Measurements from ENCODE around the gene PTK6. TPM values are rescaled to one million over a fixed set of nuclear protein-coding genes. Genes with fewer than 3 reads are reported as not detected.
A peak's percentile ranks its signal among the peaks of the same experiment; 100 is the strongest.

The PTK6 gene
- total RNA-seq = under 1 TPM; 0.16 to 0.26 TPM

DNA sequence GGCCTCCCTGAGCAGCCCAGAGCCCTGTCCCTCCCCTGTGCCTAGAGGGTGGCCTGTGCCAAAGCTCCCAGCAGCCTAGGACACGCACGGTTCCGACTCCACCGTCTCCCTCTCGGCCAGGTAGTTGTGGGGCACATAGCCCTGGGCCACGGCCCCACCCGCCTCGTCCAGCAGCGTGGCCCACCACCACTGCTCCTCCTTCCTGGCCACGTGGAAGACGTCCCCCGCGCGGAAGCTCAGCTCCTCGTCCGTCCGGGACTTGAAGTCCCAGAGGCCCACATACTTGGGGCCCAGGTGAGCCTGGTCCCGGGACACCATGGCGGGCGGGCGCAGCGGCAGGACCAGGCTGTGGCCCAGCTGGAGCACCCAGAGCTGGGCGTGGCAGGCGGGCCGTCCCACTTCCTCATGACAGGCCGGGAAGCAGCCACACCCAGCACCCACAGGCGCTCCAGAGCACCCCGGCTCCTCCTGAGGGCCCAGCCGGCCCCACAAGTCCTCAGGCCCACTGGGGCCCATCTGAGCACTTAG lies at the start of gene PTK6:
Gene PTK6 (minus strand): TSS at position 380 of the 528 bp plus-strand sequence. CDS start 62 bp downstream, at position 318.
- Mint-ChIP-seq H3K4me3 (peak within 1 kb of the TSS; percentile 74), H3K36me3 (no peaks in the 10 kb centered on the region), H3K27me3 (no peaks in the 10 kb centered on the region), H3K4me1 (peaks cover 5% of the 10 kb centered on the region), H3K9me3 (no peaks in the 10 kb centered on the region), H3K27ac (peak within 1 kb of the TSS; percentile 86)
- peak; percentile 29 for DNase-seq

DNA sequence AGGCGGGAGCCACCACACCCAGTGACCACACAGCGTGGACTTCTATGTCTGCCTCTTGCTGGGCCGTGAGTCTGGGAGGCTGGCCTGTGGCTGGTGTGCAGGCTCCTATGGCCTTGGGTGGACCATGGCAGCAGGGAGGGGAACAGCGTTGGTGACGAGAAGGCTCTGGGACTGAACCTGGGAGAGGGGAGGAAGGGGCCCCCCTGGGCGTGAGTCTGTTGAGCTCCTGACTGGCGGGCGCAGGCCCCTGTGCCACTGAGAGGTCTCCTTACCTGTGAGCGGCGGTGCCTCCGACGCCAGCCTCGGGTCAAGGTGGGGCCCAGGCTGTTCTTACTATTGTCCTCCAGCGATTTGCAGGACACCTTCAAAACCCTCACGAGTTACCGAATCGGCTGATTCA lies 49.6 kb upstream of the PTK6 start:
- Mint-ChIP-seq H3K4me1 (peaks cover 8% of the 10 kb centered on the region), H3K9me3 (no peaks in the 10 kb centered on the region), H3K4me3 (no peak overlapping the region), H3K27me3 (no peaks in the 10 kb centered on the region), H3K27ac (no peak overlapping the region), H3K36me3 (peaks cover 2% of the 10 kb centered on the region)
- no peak for DNase-seq

DNA sequence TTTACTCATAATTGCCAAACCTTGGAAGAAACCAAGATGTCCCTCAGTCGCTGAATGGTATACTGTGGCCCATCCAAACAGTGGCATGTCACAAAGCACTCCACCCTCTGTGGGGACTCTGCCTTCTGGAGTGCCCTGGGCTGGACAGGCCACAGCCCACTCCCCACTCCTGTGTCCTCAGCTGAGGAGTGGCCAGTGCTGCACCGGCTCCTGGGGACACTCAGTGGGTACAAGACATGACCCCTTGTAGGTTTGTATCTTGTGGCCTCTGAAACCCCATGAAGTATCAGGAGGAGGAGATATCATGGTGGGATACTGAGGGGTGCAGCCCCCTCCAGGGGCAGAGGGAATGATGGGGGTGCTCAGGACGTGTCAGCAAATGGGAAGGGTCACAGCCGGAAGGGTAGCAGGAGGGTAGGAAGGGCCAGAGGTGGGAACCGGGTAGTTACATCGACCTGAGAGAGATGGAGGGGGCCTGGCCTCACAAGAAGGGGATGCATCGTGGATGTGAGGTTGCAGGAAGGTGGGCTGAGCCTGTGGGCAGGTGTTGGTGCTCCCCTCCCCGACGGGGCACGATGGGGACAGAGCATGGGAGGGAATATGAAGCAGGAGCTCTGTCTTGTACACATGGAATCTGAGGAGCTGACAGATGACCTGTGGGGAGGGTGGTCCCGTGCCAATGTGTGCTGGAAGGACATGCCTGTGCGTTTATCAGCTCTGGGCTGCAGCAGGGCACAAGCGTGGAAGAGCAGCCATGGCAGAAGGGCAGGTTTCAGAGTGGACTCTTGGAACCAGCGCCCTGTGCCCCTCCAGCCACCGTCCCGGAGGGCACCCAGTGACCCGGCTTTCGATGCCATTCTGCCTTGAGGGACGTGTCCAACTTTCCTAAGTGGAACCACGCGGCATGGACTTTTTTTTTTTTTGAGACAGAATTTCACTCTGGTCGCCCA lies 48.7 kb upstream of the PTK6 start:
- peaks cover 9% of the 10 kb centered on the region for H3K4me1 Mint-ChIP-seq
- no peaks in the 10 kb centered on the region for H3K27me3 Mint-ChIP-seq
- peaks cover 2% of the 10 kb centered on the region for H3K36me3 Mint-ChIP-seq
- no peak overlapping the region for H3K4me3 Mint-ChIP-seq
- H3K9me3 Mint-ChIP-seq = no peaks in the 10 kb centered on the region
- H3K27ac Mint-ChIP-seq = no peak overlapping the region
- DNase-seq = no peak

DNA sequence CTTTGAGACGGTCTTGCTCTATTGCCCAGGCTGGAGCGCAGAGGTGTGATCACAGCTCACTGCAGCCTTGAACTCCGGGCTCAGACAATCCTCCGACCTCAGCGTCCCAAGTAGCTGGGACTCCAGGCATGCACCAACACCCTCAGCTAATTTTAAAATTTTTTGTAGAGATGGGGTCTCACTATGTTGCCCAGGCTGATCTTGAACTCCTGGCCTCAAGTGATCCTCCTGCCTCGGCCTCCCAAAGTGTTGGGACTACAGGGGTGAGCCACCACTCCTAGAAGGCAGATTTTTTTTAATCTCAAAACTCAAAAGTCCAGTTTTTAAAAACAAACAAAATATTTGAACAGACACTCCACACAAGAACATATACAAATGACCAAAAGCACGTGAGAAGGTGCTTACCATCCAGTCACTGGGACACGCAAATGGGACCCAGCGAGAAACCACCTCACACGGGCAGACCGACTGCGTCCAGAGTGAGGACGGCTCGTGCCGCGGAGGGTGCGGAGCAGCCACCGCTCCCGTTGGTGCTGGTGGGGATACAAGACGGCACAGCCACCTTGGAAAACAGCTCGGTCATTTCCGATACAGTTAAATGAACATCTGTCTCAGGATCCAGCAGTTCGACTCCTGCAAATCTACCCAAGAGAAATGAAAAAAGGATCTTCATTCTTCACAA lies 45.3 kb upstream of the PTK6 start:
- no peak for DNase-seq
- H3K4me1 Mint-ChIP-seq = peaks cover 6% of the 10 kb centered on the region
- no peak overlapping the region for H3K27ac Mint-ChIP-seq

DNA sequence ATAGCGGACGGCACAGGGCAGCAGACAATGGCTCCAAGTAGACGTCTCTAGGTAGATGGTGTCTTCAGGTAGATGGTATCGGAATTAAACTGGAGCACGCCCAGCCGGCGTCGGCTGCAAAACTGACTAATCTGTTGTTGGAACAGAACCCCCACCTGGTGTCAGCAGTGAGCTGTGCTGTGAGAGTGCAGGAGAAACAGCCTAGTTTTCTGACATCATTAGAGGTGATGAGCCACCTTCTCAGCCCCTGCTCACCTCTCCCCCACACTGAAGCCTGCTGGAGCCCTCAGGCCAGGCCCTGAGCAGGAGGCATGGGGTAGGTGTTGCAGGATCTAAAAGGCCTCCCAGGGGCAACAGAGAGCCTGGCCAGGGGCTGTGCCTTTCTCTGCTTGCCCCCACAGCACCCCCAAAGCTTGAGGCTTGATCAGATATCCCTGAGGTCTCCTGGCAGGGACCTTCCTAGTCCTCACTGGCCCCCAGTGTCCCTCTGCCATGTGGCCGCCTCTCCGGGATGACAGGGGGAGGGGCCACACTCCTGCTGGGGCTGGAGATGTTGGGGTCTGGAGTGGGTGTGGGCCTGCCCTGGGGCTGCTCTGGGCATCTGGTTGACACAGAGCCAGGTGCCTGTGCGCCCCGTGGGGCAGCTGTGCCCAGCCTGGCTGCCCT lies 43.8 kb upstream of the PTK6 start:
- H3K36me3 Mint-ChIP-seq = no peaks in the 10 kb centered on the region
- H3K9me3 Mint-ChIP-seq = no peaks in the 10 kb centered on the region
- DNase-seq = peak; percentile 69
- H3K4me3 Mint-ChIP-seq = no peak overlapping the region
- H3K4me1 Mint-ChIP-seq = peaks cover 5% of the 10 kb centered on the region
- H3K27ac Mint-ChIP-seq = no peak overlapping the region
- H3K27me3 Mint-ChIP-seq = peaks cover 4% of the 10 kb centered on the region

More for the DNA sequence above, 45.3 kb upstream of the PTK6 start:
- H3K9me3 Mint-ChIP-seq = no peaks in the 10 kb centered on the region
- no peaks in the 10 kb centered on the region for H3K36me3 Mint-ChIP-seq
- peaks cover 4% of the 10 kb centered on the region for H3K27me3 Mint-ChIP-seq
- H3K4me3 Mint-ChIP-seq = no peak overlapping the region

DNA sequence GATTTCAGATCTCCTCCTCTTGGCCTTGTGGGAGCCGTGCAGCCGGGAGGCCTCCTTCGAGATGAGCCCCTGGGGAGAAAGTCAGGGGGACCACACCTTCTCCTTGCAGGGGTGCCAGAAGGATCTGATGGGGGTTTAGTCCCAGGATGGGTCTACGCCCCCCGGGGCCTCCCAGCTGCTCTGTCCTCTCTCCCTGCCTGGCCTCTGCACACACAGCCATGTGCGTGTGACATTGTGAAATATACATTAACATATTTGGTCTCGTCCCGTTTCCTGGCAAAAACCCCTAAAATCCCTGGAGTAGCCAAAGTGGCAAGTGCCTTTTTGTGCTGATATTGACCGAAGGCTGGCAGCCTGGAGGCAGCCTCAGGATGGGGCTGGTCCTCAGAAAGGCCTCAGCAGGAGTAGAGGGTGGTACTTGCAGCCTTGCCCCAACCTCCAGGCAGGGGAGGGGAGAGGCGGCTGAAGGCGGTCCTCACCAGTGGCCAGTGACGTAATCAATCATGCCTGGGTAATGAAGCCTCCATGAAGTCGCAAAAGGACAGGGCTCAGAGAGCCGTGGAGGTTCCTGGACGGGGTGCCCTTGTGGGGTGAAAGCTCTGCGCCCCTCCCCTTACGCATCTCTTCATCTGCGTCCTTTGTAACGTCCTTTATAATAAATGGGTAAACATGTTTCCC lies 42.0 kb upstream of the PTK6 start:
- H3K27me3 Mint-ChIP-seq = peaks cover 4% of the 10 kb centered on the region
- H3K27ac Mint-ChIP-seq = no peak overlapping the region
- peaks cover 5% of the 10 kb centered on the region for H3K4me1 Mint-ChIP-seq
- H3K36me3 Mint-ChIP-seq = no peaks in the 10 kb centered on the region
- H3K9me3 Mint-ChIP-seq = no peaks in the 10 kb centered on the region
- no peak for DNase-seq
- H3K4me3 Mint-ChIP-seq = no peak overlapping the region

DNA sequence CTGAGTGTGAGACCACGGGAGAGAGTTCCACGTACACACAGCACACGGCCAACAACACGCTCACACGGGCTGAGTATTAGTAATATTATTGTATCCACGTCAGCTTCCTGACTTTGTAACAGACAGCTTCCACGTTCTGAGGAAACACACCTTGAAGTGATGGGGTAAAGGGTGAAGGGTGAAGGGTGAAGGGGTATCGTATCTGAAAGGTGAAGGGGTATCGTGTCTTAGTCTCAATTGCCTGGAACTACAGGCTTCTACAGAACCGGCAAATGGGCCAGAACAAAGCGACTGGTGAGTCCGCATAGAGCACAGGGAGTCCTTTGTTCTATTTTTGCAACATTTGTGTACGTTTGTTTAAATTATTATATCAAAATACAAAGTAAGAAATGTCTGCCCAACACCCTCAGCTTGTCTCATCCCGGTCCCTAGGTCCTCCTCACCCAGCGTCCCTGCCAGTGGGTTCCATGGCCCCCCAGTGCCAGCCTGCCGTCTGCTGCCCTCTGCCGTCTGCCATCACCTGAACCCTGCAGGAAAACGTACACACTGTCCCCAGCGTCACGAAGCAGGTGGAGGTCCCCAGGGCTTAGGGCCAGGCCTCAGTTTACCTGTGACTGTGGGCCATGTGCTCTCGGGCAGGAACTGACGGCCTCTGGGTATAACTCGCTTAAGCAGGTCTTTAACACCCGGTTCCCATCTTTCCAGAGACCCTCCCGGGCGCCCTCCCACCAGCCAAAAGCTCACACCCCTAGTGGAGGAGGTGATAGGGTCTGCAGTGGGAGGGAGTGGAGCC lies 41.2 kb upstream of the PTK6 start:
- no peak for DNase-seq
- no peak overlapping the region for H3K27ac Mint-ChIP-seq
- H3K36me3 Mint-ChIP-seq = no peaks in the 10 kb centered on the region
- H3K9me3 Mint-ChIP-seq = no peaks in the 10 kb centered on the region
- H3K4me3 Mint-ChIP-seq = no peak overlapping the region
- peaks cover 6% of the 10 kb centered on the region for H3K4me1 Mint-ChIP-seq
- peaks cover 4% of the 10 kb centered on the region for H3K27me3 Mint-ChIP-seq

DNA sequence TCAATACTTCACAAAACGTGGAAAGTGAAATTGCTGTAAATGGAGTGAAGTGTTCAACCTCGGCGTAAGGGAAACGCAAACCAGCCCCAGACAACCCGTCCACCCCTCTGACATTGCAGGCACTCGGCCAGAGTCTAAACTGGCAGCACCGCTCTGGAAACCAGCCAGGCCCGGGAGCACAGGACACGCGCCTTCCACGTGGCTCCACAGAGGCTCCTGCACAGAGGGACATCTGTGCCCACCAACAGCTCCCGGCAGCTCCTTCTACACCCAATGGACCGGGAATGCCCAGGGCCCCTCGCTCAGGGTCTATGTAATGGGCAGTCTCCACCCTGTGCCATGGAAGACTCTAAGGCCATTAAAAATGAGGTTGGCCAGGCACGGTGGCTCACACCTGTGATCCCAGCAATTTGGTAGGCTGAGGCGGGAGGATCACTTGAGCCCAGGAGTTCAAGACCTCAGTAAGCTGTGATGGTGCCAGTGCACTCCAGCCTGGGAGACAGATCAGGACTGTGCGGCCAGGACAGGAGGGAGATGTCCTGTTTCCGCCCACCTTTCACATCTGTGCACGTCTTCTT lies 40.2 kb upstream of the PTK6 start:
- peaks cover 4% of the 10 kb centered on the region for H3K27me3 Mint-ChIP-seq
- H3K4me3 Mint-ChIP-seq = no peak overlapping the region
- no peak for DNase-seq
- no peaks in the 10 kb centered on the region for H3K9me3 Mint-ChIP-seq
- no peak overlapping the region for H3K27ac Mint-ChIP-seq
- no peaks in the 10 kb centered on the region for H3K36me3 Mint-ChIP-seq
- peaks cover 6% of the 10 kb centered on the region for H3K4me1 Mint-ChIP-seq

DNA sequence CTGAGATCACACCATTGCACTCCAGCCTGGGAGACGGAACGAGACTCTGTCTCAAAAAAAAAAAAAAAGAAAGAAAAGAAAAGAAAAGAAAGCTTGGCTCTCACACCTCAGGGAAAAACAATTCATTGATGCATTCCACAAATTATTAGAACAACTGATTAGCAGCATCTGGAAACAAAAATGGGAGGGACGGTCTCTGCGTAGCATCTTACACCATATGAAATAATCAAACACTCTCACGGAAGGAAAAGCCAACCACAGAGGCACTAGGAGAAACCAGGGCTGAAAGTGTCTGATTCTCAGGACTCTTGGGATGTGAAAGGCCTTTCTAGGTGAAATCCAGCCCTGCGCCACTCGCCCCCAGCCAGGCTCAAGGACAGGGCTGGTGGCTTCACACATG lies 39.1 kb upstream of the PTK6 start:
- Mint-ChIP-seq H3K36me3 (no peaks in the 10 kb centered on the region), H3K27me3 (peaks cover 4% of the 10 kb centered on the region), H3K27ac (no peak overlapping the region), H3K4me3 (no peak overlapping the region), H3K9me3 (no peaks in the 10 kb centered on the region), H3K4me1 (peaks cover 6% of the 10 kb centered on the region)
- no peak for DNase-seq

DNA sequence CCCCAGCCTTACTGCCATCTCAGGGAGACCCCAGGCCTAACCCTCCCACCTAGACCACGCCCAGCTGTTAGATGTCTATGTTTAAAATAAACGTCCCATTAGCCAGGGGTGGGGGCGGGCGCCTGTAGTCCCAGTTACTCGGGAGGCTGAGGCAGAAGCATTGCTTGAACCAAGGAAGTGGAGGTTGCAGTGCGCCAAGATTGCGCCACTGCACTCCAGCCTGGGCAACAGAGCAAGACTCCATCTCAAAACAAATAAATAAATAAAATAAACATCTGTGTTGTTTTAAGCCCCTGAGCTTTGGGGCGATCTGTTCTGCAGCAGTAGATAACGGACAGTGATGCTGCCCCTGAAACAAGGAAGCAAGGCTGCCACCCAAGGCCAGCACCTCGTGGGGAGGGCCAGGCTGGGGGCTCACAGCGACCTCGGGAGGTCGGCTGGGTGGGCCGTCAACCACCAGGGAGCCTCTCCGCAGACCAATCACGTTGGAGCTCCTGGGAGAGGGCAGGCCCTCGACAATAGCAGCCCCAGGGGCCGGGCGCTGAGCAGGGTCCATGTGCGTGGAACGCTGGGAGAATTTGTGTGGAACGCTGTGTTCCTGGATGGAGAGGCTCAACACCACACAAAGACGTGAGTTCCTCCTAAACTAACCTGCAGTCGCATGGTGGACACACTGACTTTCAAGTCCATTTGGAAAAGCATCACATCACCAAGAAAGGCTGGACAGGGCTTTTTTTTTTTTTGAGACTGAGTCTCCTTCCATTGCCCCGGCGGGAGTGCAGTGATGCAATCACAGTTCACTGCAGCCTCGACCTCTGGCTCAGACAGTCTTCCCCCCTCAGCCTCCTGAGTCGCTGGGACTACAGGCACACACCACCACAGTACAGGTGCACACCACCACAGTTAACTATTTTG lies 37.9 kb upstream of the PTK6 start:
- DNase-seq = no peak
- H3K27me3 Mint-ChIP-seq = peaks cover 4% of the 10 kb centered on the region
- H3K36me3 Mint-ChIP-seq = no peaks in the 10 kb centered on the region
- H3K27ac Mint-ChIP-seq = no peak overlapping the region
- H3K9me3 Mint-ChIP-seq = no peaks in the 10 kb centered on the region
- no peak overlapping the region for H3K4me3 Mint-ChIP-seq
- peaks cover 2% of the 10 kb centered on the region for H3K4me1 Mint-ChIP-seq

DNA sequence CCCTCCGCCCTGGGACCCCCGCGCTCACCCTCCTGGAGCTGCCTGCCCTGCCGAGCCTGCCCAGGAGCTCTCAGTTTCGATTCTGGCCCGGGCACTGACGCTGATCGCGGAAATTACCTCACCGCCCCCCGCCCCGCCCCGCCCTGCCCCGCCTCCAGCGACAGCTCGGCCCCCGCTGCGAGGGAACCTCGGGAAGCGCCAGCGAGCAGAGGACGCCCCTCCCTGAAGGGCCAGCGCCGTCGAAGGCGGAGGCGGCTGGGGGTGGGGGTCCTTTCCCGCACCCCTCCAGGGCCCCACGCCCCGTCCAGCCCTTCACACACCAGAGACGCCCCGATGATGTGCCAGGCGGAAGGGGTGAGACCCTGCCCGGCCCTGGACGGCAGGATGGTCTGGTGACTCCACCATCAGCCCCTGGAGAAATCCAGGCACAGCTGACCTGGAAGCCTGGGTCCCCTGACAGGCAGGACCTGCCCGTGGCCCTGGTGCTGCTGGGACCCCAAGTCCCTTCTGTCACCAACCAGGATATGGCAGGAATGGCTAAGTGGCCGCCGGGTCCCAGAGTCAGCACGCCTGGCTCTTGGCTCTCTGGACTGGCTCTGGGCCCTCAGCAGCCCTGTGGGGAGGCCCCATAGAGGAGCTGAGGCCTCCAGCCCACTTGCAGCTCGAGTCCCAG lies 37.1 kb upstream of the PTK6 start, which contains the start of gene HELZ2:
Gene HELZ2 (minus strand): TSS at position 84 of the 673 bp plus-strand sequence. CDS start 1,854 bp downstream, outside the sequence.
- DNase-seq = peak; percentile 73
- Mint-ChIP-seq H3K27me3 (peaks cover 4% of the 10 kb centered on the region), H3K36me3 (no peaks in the 10 kb centered on the region), H3K4me3 (peak within 1 kb of the TSS; percentile 85), H3K9me3 (no peaks in the 10 kb centered on the region), H3K4me1 (peaks cover 2% of the 10 kb centered on the region), H3K27ac (peak within 1 kb of the TSS; percentile 68)

DNA sequence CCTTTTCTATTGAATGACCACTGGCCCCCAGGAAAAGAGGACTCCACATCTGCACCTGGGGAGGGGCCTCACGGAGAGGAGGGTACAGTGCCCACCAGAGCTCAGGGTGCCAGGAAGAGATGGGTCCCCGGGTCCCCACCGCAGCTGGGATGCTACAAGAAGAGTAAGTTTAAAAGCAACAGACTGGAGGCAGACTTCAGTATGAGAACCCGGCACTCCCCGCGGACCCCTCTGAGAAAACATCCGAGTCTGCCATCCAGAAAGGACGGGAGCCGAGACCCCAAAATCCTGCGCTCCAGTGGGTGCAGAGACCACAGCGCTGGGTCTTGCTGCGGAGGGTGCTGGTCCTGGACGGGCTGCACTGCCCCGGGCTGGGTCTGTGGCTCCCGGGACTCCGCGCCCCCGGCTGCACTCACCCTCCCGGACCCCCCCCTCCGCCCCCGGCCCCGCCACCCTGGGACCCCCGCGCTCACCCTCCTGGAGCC lies 36.5 kb upstream of the PTK6 start:
- Mint-ChIP-seq H3K27me3 (no peaks in the 10 kb centered on the region), H3K4me3 (peak overlapping the region; percentile 85), H3K36me3 (no peaks in the 10 kb centered on the region), H3K27ac (peak overlapping the region; percentile 68), H3K4me1 (peaks cover 6% of the 10 kb centered on the region), H3K9me3 (no peaks in the 10 kb centered on the region)
- no peak for DNase-seq

Measured in activated naive CD8-positive, alpha-beta T cell treated with anti-CD3 and anti-CD28 coated beads for 36 hours (primary cell).